ENCODE data around the gene MYCN. TPM values are rescaled to one million over a fixed set of nuclear protein-coding genes. Genes with fewer than 3 reads are reported as not detected.
A peak's percentile ranks its signal among the peaks of the same experiment; 100 is the strongest.

The MYCN gene
- under 1 TPM; 0.21 to 0.81 TPM for total RNA-seq

- Histone ChIP-seq H3K27me3 (replicated peaks; ENCODE audit: insufficient read depth) (peaks cover 7% of the 10 kb centered on the region), H3K27ac (no peak within 1 kb of the TSS), H3K4me1 (ENCODE audit: control insufficient read depth in 1 of 2, low read depth in 2 of 2) (peaks cover 14 to 30% of the 10 kb centered on the region in 2 donors), H3K9me3 (no peaks in the 10 kb centered on the region), H3K4me3 (peak within 1 kb of the TSS; percentile 72), H3K36me3 (no peaks in the 10 kb centered on the region)
- TF ChIP-seq, protein P1, sequence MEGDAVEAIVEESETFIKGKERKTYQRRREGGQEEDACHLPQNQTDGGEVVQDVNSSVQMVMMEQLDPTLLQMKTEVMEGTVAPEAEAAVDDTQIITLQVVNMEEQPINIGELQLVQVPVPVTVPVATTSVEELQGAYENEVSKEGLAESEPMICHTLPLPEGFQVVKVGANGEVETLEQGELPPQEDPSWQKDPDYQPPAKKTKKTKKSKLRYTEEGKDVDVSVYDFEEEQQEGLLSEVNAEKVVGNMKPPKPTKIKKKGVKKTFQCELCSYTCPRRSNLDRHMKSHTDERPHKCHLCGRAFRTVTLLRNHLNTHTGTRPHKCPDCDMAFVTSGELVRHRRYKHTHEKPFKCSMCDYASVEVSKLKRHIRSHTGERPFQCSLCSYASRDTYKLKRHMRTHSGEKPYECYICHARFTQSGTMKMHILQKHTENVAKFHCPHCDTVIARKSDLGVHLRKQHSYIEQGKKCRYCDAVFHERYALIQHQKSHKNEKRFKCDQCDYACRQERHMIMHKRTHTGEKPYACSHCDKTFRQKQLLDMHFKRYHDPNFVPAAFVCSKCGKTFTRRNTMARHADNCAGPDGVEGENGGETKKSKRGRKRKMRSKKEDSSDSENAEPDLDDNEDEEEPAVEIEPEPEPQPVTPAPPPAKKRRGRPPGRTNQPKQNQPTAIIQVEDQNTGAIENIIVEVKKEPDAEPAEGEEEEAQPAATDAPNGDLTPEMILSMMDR (IDR thresholded peaks at IDR 0.05): peak; percentile 5
- ATAC-seq (ENCODE audit: insufficient number of reproducible peaks, low FRiP score, low read depth) (no peak), DNase-seq (ENCODE audit: low spot score) (no peak)
Measured at GRCh38 chr2:15939854-15940660, at the start of gene MYCN. MYCN (plus strand) TSS chr2:15940550; CDS start chr2:15942065, 1,515 bp downstream.

GRCh38 chr2:15890936-15891905 is 49.1 kb upstream of the MYCN start:
- DNase-seq (ENCODE audit: low spot score) (no peak), ATAC-seq (ENCODE audit: insufficient number of reproducible peaks, low FRiP score, low read depth) (no peak)
- no peaks in the 10 kb centered on the region for H3K36me3 ChIP-seq
- TF ChIP-seq, protein P1 (IDR thresholded peaks at IDR 0.05): no peak
- H3K4me3 ChIP-seq: no peak overlapping the region
- H3K27ac ChIP-seq: no peak overlapping the region
- H3K9me3 ChIP-seq: no peaks in the 10 kb centered on the region
- H3K4me1 ChIP-seq (ENCODE audit: control insufficient read depth in 1 of 2, low read depth in 2 of 2): no peaks in the 10 kb centered on the region
- H3K27me3 ChIP-seq (replicated peaks; ENCODE audit: insufficient read depth): no peaks in the 10 kb centered on the region

DNA sequence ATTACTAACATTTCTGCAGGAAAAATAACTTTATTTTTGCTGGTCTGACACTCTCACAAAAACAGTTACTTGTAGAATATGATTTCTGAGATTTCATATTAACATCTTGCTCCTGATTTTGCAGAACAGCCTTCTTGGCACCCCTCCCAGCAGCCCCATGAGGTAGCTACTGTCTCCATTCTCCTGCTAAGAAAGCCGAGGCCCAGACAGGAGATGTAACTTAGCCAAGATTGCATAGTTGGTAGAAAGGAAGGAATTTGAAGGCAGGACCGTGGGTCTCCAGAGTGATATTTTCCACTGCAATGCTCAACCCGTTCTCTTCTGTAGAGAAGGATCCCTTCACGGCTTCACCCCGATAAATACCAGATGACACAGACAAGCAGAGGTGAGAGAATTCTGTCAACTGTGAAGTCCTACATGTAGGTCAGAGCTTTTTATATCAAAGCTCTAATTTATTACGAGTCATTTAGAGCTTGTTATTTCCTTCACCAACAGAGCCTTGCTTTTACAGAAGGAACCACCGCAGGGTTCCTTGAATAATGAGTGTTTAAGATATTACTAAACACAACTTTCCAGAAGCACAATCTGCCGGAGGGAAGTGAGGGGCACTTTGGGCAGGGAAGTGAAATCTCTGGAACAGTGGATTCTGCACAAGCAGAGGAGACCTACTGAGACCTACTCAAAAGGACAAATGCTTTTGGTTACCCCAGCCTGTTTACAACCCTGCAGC is 48.0 kb upstream of the MYCN start:
- no peaks in the 10 kb centered on the region for H3K9me3 ChIP-seq
- no peaks in the 10 kb centered on the region for H3K27me3 ChIP-seq (replicated peaks; ENCODE audit: insufficient read depth)
- H3K27ac ChIP-seq: no peak overlapping the region
- TF ChIP-seq, protein P1 (IDR thresholded peaks at IDR 0.05): no peak
- DNase-seq (ENCODE audit: low spot score) (no peak), ATAC-seq (ENCODE audit: insufficient number of reproducible peaks, low FRiP score, low read depth) (no peak)
- H3K4me1 ChIP-seq (ENCODE audit: control insufficient read depth in 1 of 2, low read depth in 2 of 2): no peaks in the 10 kb centered on the region
- no peaks in the 10 kb centered on the region for H3K36me3 ChIP-seq
- H3K4me3 ChIP-seq: no peak overlapping the region

- no peak for DNase-seq (ENCODE audit: low spot score)
- Histone ChIP-seq H3K36me3 (no peaks in the 10 kb centered on the region), H3K27me3 (replicated peaks; ENCODE audit: insufficient read depth) (no peaks in the 10 kb centered on the region), H3K9me3 (peaks cover 4% of the 10 kb centered on the region), H3K4me1 (ENCODE audit: control insufficient read depth in 1 of 2, low read depth in 2 of 2) (no peaks in the 10 kb centered on the region), H3K27ac (no peak overlapping the region), H3K4me3 (no peak overlapping the region)
- no peak for ATAC-seq (ENCODE audit: insufficient number of reproducible peaks, low FRiP score, low read depth)
- TF ChIP-seq, protein P1 (IDR thresholded peaks at IDR 0.05): no peak
Measured at GRCh38 chr2:15893085-15893484, 47.3 kb upstream of the MYCN start.
